HG03442 (cell line): Measurements from ENCODE around the gene MS4A4E.
A peak's percentile ranks its signal among the peaks of the same experiment; 100 is the strongest.
"Not testable (repeated sequence)": the region's sequence is repeated elsewhere in the genome, so short reads cannot be mapped to it uniquely, and the experiment has no call there.

ENCODE experiments used
- ATAC-seq: cut with Tn5 transposase; IDR thresholded peaks from one replicate; pipeline ENCODE4 v1.9.1; 2021; ENCODE audit warnings: mild to moderate bottlenecking, moderate library complexity; ENCODE audit not compliant: unreplicated experiment

MS4A4E gene

GRCh38 chr11:60222141-60222540 is 20.8 kb downstream of the MS4A4E start:
- no peak for ATAC-seq

- ATAC-seq = no peak
Observed at GRCh38 chr11:60221692-60222091, 21.2 kb downstream of the MS4A4E start.

- no peak for ATAC-seq
Observed at GRCh38 chr11:60221181-60221580, 21.8 kb downstream of the MS4A4E start.

GRCh38 chr11:60214386-60214785 is 28.6 kb downstream of the MS4A4E start:
- ATAC-seq = no peak

DNA sequence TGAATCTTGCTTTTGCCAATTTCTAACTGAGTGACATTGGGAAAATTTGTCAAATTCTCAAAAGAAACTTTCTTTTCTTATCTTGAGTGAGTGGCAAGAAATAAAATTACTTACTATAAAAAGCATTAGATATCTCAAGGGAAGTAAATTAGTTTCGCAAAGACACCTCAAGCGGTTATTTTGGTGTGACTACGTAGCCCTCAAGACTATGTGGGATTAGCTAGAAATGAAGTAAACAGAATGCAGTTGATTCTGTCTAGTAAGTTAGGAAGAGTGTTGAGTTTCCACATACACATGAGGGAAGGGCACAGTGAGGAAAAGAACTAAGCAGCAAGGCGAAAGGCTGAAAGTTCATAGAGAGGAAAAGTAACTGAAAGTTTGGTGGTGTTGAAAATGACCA is 31.7 kb downstream of the MS4A4E start:
- no peak for ATAC-seq

DNA sequence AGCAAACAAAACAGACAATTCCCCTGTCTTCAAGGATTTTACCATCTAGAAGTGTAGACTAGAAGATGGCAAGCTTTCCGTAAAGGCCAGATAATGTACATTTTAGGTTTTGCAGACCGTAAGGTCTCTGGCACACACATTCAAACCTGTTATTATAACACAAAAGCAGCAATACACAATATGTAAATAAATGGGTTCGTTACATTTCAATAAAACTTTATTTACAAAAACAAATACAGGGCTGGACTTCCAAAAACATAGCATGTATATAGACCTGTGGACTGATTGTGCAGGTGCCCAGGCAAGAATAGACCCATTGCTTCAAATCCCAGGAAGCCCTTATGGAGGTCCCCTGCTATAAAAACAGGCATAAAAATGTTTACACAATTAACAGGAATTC is 33.0 kb downstream of the MS4A4E start:
- no peak for ATAC-seq

DNA sequence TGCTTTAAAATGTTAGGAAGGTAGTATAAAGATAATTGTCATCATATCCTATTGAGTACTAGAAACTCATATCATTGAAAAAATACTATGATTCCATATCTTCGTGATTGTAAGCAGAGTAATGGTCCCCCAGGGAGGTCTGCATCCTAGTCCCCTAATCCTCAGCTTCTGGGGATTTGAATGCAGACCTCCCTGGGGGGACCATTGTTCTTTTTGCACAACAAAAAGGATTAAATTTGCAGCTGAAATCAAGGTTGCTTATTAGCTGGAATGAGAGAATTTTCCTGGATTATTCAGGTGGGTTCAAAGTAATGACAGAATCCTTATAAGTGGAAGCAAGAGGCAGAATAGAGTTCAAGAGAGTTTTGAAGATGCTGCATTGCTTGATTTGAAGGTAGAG is 34.0 kb downstream of the MS4A4E start:
- no peak for ATAC-seq

- ATAC-seq = no peak
Observed at GRCh38 chr11:60208146-60208895, 34.6 kb downstream of the MS4A4E start.

- peak; percentile 47 for ATAC-seq
Observed at GRCh38 chr11:60206616-60207015, 36.3 kb downstream of the MS4A4E start.

DNA sequence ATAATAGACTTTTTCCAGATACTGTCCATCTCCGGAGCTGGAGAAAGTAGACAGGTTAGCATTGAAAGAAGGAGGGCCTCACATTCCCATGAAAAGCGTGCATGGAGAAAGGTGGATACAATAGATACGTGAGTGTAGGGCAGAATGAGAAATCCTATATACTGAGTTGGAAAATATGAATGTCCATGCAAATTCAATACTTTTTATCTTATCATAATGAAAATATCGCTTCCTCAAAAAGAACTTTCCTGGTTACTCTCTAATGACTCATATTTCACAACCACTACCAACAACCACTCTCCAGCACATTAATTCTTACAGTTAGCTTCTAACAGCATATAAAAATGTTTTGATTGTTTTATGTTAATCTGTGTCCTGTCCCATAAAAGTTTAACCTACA is 38.0 kb downstream of the MS4A4E start:
- peak; percentile 68 for ATAC-seq

- ATAC-seq = not testable (repeated sequence)
Observed at GRCh38 chr11:60201334-60201733, 41.6 kb downstream of the MS4A4E start.

DNA sequence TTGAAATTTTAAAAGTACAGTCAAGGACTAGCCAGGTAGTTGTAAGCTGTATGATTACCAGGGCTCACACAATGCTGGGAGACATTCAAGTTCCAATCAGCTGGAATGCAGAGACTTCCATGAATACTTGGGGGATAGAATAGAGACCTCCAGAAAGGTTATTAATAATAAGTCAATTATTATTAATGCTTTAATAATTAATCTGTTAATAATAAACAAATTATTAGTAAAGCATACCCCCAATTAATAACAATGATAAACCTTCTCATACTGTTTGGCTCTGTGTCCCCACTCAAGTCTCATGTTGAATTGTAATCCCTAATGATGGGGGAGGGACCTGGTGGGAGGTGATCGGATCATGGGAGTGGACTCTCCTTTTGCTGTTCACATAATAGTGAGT is 45.5 kb downstream of the MS4A4E start:
- ATAC-seq = no peak

DNA sequence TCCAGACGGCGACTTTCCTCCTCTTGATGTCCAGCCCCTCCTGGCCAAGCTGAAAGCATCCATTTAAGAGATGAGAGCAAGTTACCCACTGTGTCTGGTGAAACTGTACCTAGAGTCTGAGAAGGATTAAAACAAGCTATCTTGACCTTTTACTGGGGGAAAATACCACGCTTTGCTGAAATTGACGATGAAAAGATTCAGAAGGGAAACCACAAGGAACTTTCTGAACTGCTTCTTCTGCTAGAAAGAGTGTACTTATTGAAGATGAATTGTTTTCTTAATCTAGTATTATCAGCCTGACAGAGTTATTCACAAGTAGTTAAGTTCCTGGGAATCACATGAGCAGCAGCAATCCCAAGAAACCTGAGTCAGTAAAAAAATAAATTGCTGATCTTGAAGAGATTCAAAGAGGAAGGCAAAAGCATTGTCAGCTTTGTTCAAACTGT is 47.0 kb downstream of the MS4A4E start:
- peak; percentile 58 for ATAC-seq

DNA sequence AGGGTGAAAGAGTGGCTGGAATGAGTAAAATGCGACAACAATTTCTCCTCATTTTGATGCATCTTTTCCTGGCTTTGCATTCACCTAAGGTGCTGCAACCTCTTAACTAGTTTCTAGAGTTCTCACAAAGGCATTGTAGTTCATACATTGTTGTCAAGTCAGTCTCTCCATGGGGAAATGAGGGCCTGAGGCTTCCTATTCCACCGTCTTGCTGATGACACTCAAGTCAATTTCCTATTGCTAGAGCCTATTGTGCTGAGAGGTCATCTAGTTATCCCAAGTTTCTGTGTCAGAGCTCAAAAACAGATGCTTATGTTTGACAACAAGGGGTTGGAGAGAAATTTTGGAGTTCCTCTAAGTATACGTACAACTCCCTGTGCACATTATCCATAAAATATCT is 48.4 kb downstream of the MS4A4E start:
- ATAC-seq = no peak

GRCh38 chr11:60193687-60194433 is 49.1 kb downstream of the MS4A4E start:
- ATAC-seq = peak; percentile 90

DNA sequence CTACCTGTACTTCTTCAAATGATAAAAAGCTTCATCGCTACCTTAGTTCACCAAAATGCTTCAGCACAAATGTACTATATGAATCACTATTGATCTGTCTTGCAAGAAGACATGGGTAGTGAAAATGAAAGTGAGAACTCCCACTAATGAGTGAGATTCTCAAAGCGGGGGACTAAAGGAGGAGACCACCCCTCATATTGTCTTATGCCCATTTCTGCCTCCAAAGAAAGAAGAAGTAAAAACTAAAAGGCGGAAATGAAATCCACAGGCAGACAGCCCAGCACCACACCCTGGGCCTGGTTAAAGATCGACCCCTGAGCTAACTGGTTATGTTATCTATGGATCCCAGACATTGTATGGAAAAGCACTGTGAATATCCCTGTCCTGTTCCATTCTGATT is 50.4 kb downstream of the MS4A4E start:
- not testable (repeated sequence) for ATAC-seq

- not testable (repeated sequence) for ATAC-seq
Observed at GRCh38 chr11:60188481-60188880, 54.5 kb downstream of the MS4A4E start.

DNA sequence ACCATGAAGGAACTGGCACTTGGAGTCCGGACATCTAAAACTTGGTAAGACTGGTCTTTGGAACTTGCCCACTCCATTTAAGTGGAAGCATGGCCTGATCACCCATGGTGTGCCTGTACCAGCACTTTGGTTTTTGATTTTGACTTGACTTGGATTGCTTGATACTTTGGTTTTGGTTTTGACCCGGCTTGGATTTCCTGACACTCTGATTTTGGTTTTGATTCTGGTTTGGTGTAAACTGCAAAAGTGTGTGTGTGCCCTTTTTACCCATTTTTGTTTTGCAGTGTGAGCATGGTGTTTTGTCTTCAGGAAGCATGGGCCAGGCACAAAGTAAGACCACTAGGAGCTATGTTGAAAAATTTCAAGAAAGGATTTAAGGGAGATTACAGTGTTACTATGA is 56.8 kb downstream of the MS4A4E start:
- not testable (repeated sequence) for ATAC-seq

- not testable (repeated sequence) for ATAC-seq
Observed at GRCh38 chr11:60185512-60185827, 57.5 kb downstream of the MS4A4E start.

DNA sequence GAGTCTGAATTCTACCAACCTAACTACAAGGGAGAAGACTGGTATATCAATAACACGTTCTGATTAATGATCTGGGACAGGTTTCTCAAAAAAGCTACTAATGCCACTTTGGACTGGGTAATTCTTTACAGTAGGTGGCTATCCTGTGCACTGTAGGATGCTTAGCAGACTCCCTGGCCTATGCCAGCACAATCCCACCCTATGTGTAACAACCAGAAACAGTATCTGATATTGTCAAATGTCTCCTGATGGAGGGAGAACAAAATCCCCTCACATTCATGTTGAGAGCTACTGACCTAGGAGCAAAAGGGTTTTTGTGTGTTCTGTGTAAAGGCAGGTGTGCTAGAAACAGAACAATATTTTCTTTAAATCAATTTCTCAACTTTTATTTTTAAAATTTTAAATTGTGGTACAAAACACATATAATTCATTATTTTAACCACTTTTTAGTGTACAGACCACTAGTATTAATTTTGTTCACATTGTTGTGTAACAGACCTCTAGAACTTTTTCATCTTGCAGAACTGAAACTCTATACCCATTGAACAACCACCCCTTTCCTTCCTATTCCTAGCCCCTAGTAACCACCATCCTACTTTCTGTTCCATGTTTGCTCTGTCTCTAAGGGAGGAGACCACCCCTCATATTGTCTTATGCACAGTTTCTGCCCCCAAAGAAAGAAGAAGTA is 58.0 kb downstream of the MS4A4E start:
- ATAC-seq = no peak

DNA sequence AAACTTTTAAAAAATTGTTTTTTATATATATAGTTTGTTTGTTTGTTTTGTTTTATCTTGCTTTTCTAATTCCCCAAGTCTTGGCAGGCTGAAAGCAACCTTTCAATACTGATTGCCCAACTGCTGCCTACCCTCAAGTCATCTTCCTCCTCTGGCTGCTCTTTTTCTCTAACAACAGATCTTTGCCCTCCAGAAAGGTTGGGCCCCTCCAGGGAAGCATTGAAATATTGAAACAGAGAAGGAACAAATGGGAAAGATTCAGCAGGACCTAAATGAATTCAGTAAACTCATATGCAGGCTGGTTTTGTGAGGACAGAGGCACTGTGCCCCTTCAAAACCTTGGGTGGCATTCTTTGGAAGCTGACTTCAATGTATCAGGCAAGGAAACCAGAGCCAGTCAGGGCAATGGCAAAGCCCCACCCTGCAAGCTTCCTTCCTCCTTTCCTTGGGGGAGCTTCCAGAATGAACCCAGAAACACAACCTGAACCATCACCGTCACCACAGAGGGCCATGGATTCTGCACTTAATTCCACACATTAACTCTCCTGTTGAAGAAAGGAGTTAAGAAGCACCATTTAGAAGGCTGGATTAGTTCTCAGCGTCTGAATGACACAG is 59.2 kb downstream of the MS4A4E start:
- ATAC-seq = no peak
